Thyroid gland (tissue), 4 donors: ENCODE measurements around the gene LCNL1.

ENCODE experiments used
- POLR2A ChIP-seq, 2 donors: fragments of 450-650 bp; IDR thresholded peaks; one replicate each; pipeline ENCODE4 v1.6.1; 2017; ENCODE audit warnings: antibody characterized with exemption in 2 of 2, mild to moderate bottlenecking in 2 of 2, moderate library complexity in 1 of 2
- TF ChIP-seq, protein P1 (sequence below), 6 experiments: fragments of 200-600 bp in 3 of 6; fragments of 450-650 bp in 3 of 6; sonication (generic) in 3 of 6; IDR thresholded peaks; one replicate each; pipeline ENCODE4 v1.5.1; 2016 to 2019; ENCODE audit warnings: antibody characterized with exemption in 6 of 6, mild to moderate bottlenecking in 2 of 6, inconsistent platforms in 1 of 6, moderate library complexity in 1 of 6

DNA sequence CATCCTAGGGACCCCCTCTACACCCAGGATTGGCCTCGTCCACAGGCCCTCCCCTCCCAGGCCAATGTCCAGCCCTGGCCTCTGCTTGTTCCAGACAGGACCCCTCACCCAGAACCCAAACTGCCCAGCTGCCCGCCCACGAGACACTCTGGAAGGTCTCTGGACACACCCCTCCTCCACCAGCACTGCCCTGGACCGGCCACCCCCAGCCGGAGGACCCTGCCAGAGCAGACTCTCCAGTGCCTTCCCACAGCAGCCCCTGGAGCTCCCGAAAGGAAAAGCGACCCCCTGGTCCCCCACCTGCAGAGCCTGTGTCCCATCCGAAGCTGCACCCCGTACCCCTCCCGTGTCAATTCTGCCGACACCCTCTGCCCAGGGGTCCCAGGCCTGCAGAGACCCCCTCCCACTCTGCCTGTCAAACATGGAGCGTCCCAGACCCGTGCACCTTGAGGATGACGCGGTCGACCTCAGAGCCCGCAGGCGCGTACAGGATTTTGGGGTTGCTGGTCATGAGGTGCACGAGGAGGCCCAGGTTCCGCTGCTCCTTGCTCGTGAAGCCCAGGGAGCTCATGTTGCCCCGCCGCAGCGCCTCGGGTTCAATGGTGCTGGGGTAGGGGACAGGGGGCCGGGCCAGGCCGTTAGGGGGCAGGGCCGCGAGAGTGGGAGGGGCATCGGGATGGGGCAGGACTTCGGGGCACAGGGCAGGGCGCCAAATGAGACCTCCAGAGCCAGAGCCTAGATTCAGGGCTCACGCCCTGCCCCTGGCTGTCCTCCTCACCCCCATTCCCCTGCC lies 37.3 kb downstream of the LCNL1 start:
- TF ChIP-seq, protein P1, sequence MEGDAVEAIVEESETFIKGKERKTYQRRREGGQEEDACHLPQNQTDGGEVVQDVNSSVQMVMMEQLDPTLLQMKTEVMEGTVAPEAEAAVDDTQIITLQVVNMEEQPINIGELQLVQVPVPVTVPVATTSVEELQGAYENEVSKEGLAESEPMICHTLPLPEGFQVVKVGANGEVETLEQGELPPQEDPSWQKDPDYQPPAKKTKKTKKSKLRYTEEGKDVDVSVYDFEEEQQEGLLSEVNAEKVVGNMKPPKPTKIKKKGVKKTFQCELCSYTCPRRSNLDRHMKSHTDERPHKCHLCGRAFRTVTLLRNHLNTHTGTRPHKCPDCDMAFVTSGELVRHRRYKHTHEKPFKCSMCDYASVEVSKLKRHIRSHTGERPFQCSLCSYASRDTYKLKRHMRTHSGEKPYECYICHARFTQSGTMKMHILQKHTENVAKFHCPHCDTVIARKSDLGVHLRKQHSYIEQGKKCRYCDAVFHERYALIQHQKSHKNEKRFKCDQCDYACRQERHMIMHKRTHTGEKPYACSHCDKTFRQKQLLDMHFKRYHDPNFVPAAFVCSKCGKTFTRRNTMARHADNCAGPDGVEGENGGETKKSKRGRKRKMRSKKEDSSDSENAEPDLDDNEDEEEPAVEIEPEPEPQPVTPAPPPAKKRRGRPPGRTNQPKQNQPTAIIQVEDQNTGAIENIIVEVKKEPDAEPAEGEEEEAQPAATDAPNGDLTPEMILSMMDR (IDR thresholded peaks at IDR 0.05) = no peak
- no peak for TF ChIP-seq POLR2A (IDR thresholded peaks at IDR 0.05)
